HUDEP-2 (cell line): ENCODE data around the gene SPRR2E.
"Not testable (repeated sequence)": the region's sequence is repeated elsewhere in the genome, so short reads cannot be mapped to it uniquely, and the experiment has no call there.

Source experiments
- DNase-seq, 76 experiments: peaks; one replicate each; lab custom pipeline; 2025; ENCODE audit not compliant: unreplicated experiment in 76 of 76; lab: John Stamatoyannopoulos, UW

The SPRR2E gene

GRCh38 chr1:153094426-153094825 is at the start of gene SPRR2E:
SPRR2E (minus strand) TSS chr1:153094526; CDS start chr1:153093751, 775 bp downstream.
- DNase-seq = no peak

GRCh38 chr1:153141377-153141776 is 47.1 kb upstream of the SPRR2E start:
- DNase-seq = no peak

- DNase-seq = no peak
Measured at GRCh38 chr1:153140484-153140883, 46.2 kb upstream of the SPRR2E start.

GRCh38 chr1:153133743-153134142 is 39.4 kb upstream of the SPRR2E start:
- no peak for DNase-seq

GRCh38 chr1:153133267-153133666 is 38.9 kb upstream of the SPRR2E start:
- no peak for DNase-seq

- not testable (repeated sequence) for DNase-seq
Measured at GRCh38 chr1:153128688-153129087, 34.4 kb upstream of the SPRR2E start.

DNA sequence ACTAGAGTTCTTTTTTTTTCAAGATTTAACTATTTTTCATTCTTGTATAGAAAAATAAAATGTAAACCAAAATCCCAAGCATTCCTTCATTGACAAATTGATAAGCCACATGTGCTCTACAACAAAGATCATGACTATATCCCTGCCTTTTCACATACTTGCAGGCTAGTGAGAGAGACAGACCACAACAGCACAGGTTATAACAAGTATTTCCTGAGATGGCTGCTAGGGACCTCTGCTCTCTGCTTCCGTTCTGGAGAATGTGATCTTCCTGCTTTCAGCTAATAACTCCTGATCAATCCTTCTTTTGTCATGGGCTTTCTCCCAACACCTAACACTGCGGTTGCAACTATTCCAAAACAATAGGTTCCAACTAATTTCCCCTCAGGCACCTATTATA is 33.0 kb upstream of the SPRR2E start:
- DNase-seq = no peak

- DNase-seq = no peak
Measured at GRCh38 chr1:153125536-153125935, 31.2 kb upstream of the SPRR2E start.

- not testable (repeated sequence) for DNase-seq
Measured at GRCh38 chr1:153123793-153124192, 29.5 kb upstream of the SPRR2E start.

DNA sequence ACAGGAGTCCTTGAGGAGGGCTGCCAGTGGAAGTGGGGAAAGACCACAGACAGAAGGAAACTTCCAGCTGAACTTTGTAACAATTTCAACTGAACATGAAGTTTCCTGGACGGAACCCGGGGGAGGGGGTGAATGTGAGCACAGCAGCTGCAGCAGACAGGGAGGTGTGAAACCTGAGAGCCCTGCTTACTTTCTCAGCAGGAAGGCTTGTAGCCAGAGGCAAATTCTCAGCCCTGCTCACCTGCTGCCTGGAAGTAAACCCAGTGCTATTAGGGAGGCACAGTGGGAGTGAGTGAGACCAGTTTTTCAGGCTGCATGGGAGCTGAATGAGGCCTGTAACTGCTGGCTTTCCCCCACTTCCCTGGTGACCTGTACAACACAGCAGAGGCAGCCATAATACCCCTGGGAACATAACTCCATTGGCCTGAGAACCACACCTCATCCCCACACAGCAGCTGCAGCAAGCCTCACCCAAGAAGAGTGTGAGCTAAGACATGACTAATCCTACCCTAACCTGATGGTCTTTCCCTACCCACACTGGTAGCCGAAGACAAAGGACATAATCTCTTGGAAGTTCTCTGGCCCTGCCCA is 28.6 kb upstream of the SPRR2E start:
- DNase-seq = peak in 3 of 76 experiments; percentile 3 to 15 (median 5)

DNA sequence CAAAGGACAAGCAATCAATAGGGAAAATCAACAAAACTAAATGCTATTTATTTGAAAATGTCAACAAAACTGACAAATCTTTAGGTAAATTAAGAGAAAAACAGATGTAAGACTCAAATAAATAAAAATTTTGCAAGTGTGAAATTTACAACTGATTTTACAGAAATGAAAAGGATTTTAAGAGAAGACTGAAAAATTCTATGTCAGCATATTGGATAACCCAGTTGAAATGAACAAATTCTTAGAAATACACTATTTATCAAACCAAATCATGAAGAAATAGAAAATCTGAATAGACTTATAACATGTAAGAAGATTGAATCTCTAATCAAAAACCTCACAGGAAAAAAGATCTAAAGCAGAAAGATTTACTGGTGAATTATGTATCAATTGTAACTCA is 26.6 kb upstream of the SPRR2E start:
- DNase-seq = no peak

DNA sequence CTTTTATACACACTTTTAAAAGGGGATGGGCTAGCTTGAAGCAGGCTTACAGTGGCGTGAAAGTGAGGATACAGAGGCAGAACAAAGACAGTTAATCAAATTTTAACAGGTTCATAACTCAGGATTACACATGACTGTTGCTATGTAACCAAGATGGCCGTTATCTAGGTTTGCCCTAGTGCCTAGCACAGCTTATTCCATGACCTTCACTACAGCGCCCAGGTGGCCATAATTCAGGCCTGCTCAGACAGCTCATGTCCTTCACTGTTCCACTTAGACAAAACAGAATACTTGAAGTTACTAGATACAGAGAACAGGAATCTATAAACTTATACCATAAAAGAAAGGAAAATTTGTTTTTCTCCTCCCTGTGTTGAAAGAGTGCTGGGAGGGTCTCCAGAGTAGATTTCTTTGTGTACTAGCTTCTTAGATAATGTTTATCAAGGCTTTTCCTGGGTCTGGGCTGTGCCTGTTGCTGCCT is 25.2 kb upstream of the SPRR2E start:
- DNase-seq = peak in 70 of 76 experiments; percentile 19 to 88 (median 58)

GRCh38 chr1:153115264-153115663 is 20.9 kb upstream of the SPRR2E start:
- DNase-seq = peak in 71 of 76 experiments; percentile 16 to 88 (median 63)

- DNase-seq = no peak
Measured at GRCh38 chr1:153113416-153113815, 19.1 kb upstream of the SPRR2E start, which contains the start of gene SPRR2F. SPRR2F (minus strand) TSS chr1:153113516; CDS start chr1:153112733, 783 bp downstream.

DNA sequence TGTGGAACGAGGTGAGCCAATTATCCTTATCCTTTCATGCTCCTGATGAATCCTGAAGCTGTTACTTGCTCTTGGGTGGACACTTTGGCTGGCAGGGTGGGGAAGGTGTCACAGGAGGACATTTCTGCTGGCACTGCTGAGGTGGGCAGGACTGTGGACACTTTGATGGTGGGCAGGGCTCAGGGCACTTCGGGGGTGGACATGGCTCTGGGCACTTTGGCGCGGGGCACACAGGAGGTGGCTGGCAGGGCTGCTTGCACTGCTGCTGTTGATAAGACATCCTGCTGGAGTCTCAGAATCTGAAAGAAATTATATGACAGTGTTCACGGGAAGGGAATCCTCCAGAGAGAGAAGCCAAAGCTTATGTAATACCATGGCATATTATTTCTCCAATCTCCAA is 18.1 kb upstream of the SPRR2E start:
- peak in 1 of 76 experiments; percentile 3 for DNase-seq

GRCh38 chr1:153100245-153100644 is 5.9 kb upstream of the SPRR2E start:
- DNase-seq = no peak

GRCh38 chr1:153099461-153100045 is 5.2 kb upstream of the SPRR2E start:
- no peak for DNase-seq

DNA sequence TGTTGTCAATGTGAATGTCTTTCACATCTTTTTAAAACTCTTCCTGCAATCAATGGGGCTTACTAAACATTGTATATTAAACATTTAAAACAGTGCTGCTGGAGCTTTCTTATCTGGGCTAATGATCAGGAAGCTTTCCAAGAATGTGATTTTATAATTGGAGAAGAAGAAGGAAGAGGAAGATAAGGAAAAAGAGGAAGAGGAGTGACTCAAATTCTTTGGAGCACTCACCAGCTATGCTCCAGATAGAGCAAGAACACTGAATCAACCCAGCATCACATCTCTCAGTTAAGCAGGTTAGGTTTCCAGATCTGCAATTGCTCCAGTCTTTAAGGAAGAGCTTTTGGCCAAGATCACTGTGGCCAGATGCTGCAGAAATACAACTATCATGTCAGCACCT is 1.4 kb upstream of the SPRR2E start:
- no peak for DNase-seq

DNA sequence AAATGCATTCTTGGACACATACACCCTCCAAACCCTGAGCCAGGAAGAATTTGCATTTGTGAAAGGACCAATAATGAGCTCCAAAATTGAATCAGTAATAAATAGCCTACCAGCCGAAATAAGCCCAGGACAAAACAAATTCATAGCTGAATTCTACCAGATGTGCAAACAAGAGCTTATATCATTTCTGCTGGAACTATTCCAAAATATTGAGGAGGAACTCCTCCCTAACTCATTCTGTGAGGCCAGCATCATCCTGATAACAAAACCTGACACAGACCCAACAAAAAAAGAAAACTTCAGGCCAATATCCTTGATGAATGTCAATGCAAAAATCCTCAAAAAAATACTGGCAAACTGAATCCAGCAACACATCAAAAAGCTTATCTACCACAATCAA is 6.7 kb downstream of the SPRR2E start:
- peak in 35 of 76 experiments; percentile 6 to 82 (median 54) for DNase-seq

DNA sequence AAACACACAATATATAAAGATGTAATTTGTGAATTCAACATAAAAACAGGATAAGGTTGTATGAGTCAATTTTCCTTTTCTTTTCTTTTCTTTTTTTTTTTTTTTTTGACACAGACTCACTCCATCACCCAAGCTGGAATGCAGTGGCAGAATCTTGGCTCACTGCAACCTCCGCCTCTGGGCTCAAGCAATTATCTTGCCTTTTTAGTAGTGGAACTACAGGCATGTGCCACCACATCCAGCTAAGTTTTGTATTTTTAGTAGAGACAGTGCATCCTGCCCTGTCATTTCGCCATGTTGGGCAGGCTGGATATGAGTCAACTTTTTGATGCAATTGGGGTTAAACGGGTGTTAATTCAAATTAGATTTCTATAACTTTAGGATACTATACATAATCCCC is 12.6 kb downstream of the SPRR2E start:
- no peak for DNase-seq

DNA sequence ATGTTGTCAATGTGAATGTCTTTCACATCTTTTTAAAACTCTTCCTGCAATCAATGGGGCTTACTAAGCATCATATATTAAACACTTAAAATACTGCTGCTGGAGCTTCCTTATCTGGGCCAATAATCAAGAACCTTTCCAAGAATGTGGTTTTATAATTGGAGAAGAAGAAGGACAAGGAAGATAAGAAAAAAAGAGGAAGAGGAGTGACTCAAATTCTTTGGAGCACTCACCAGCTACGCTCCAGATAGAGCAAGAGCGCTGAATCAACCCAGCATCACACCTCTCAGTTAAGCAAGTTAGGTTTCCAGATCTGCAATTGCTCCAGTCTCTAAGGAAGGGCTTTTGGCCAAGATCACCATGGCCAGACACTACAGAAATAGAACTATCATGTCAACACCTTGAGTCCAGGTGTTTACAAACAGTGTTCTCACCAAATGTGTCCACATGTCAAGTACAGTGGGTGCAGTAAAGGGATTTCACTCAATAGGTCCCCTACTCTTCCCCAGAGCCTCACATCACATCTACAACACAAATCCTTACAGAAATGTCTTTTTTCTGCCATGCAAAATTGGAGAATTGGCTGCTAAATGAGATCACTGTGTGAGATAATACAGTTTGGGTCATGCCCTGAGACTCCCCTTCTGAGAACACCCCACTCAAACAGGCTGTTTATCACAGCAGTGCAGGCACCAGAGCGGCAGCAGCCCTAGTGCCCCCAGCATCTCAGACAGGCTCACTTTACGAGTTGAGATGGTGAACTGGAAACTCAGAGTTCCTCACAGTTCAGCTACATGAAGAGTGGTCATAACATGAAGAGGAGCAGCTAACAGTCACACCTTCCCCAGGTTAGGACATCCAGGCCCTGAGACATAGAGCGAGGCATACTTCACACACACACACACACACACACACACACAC is 21.3 kb downstream of the SPRR2E start:
- peak in 61 of 76 experiments; percentile 9 to 81 (median 40) for DNase-seq
